HG03175 (cell line): ENCODE data around the gene MAN1B1.
"Not testable (repeated sequence)": the region's sequence is repeated elsewhere in the genome, so short reads cannot be mapped to it uniquely, and the experiment has no call there.

Source experiments
- ATAC-seq: cut with Tn5 transposase; IDR thresholded peaks from one replicate; pipeline ENCODE4 v1.9.1; 2021; ENCODE audit warnings: mild to moderate bottlenecking, moderate library complexity; ENCODE audit not compliant: unreplicated experiment

Gene MAN1B1

DNA sequence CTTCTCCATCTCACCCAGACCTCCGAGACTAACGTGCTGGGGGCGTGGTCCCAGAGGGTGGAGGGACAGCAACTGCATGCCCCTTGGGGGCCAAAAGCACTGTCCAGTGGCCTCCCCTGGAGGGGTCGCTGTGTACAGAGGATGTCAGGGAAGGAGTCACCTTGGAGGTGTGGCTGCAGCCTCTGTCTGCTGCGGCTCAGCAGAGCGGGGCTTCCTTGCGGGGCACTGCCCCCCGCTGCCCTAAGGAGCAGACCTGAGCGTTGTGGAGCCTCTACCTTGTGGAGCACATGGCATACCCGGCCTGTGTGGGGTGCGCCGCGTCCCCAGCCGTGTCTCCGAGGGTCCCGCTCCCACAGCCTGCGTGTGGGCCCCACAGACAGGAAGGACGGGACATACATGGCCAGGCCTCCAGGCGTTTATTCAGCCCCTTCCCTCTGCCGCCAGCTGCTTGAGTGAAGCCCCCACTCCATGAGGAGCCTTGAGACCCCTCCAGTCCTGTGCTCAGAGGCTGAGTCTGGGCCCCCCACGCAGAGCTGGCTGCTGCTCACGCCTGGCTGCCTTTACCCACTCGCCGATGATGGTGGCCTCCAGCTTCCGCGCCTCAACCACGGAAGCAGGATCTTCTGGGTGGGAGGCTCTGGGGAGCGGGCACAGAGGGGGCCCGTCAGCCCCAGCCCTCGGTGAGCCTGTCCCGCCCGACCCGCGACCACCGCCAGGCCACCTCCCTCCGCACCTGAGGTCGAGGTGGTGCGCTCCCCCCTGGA lies 23.5 kb downstream of the MAN1B1 start:
- ATAC-seq = no peak

DNA sequence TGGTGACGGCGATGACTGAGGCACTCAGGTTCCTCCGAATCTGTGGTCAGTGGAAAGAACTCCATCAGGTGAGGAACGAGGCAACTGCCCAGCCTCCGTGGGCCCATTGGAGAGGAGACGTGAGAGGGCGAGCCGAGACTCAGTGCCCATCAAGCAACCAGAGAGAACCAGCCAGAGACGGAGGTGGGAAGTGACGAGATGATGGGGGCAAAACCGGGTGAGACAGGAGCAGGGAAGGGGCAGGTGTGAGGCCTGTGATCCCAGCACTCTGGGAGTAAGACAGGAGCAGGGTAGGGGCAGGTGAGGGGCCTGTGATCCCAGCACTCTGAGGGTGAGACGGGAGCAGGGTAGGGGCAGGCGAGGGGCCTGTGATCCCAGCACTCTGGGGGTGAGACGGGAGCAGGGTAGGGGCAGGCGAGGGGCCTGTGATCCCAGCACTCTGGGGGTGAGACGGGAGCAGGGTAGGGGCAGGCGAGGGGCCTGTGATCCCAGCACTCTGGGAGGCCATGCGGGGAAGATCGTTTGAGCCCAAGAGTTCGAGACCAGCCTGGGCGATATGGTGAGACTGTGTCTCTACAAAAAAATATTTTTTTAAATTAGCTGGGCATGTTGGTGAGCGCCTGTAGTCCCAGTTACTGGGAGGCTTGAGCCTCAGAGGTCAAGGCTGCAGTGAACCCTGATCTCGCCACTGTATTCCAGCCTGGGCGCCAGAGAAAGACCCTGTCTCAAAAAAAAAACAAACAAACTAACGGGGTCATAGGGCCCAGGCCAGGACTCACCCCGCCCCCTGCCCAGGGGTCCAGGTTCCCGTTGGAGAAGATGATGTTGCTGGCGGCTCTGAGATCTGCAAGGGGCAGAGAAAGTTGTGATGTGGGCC lies 24.4 kb downstream of the MAN1B1 start:
- no peak for ATAC-seq

DNA sequence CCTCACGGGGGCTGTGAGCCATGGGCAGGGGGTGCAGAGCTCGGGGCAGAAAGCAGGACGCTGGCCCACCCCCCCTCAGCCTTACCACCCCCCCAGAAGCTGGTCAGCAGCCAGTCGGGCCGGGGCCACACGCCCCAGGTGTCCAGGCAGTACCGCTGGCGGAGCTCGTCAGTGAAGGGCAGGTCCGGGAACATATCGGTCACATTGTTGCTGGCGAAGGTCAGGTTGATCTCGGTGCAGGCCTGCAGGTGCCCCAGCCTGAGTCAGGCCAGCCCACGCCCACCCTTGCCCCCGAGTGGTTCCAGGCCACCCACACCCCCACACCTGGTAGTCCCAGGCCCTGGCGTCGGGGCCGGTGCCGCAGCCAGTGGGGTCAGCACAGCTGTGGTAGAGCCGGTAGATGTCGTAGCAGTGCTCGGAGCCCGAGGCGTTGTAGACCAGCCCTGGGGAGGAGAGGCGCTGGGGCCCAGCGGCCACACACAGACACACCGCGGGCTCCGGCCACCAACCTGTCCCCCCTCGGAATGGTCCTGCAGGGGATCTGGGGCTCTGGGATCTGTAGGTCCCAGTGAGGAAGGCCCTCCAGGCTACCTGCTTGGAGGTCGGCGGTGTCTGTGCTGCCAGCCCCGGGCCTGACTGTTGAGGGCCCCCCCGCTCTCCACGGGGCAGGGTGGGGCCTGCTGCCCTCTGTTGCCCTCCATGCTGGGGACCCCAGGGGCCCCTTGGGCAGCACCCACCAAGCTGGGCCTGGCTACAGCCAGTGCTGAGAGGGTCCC lies 25.2 kb downstream of the MAN1B1 start:
- ATAC-seq = no peak

DNA sequence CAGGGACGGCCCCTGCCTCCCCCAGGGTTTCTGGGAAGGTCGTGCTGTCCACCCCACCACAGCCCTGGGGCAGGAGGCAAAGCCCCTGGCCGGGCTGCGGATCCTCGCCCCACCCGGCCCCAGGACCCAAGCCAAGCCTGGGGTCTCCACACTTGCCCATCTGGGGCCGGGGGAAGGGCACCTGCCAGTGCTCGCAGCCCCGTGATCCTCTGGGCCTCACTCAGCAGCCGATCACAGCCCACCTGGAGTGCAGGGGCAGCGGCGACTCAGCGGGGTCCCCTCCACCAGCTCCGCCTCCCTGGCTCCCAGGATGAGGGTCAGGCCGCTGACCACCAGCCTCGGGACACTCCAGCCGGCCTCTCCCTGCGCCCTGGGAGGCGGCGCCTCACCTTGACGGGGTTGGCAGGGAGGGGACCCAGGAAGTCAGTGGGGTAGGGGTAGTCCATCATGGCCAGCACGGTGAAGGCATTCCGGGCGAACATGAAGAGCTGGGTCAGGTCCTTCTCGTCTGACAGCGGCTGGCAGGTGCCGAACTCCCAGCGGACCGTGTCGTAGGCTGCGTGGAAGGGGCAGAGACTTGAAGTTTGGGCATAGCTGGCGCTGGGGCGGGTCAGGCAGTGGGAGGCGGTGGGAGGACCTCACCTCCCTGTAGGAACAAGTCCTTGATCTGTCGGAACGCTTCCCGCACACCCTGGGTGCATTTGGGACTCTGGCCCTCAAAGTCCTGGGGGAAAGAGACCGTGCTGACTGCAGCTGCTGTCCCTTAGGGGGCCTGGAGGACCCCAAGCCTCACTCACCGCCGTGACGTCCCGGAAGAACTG lies 26.0 kb downstream of the MAN1B1 start:
- ATAC-seq = no peak

DNA sequence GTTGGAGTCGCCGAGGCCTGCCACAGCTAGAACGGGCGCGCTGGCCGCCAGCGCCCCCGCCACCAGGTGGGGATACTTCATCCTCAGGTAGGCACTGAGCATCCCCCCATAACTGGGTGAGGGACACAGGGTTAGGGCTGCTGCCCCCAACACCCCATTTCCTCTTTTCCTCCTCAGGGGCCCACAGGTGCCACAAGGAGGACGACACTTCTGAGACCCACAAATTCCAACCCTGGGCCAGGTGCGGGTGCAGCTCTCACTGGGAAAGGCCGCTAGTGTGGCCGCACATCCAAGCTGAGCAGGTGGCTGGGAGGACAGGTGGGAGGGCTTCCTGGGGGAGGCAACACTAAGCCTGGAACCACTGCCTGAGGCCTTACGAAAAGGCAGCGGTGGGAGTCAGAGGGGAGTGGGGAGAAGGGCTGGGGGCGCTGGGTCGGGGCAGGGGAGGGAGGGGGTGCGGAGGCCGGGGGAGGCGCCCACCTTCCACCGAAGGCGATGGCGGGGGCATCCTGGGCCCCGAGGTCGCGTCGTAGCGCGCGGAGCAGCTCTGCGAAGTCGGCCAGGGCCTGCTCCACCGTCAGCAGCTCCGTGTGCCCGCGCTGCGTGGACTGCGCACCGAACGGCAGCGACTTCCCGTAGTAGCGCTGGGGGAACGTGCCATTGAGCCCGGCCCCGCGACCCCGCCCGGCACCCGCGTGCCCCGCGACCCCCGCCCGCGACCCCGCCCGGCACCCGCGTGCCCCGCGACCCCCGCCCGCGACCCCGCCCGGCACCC lies 26.8 kb downstream of the MAN1B1 start:
- no peak for ATAC-seq

DNA sequence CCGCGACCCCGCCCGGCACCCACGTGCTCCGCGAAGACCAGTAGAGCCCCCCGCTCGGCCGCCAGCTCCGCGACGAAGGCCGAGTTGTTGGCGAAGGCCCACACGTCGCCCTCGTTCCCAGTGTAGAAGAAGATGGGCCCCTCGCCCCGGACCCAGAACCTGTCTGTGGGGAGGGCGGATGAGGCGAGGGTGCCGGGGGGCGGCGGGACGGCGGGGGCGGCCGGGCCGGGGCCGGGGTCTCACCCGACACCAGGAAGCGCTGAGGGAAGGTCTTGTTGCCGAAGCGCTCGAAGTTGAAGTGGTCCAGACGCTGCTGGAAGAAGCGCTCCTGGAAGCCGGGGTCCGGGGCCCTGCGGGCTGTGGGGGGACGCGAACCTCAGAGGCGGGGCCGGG lies 27.4 kb downstream of the MAN1B1 start:
- peak; percentile 25 for ATAC-seq

DNA sequence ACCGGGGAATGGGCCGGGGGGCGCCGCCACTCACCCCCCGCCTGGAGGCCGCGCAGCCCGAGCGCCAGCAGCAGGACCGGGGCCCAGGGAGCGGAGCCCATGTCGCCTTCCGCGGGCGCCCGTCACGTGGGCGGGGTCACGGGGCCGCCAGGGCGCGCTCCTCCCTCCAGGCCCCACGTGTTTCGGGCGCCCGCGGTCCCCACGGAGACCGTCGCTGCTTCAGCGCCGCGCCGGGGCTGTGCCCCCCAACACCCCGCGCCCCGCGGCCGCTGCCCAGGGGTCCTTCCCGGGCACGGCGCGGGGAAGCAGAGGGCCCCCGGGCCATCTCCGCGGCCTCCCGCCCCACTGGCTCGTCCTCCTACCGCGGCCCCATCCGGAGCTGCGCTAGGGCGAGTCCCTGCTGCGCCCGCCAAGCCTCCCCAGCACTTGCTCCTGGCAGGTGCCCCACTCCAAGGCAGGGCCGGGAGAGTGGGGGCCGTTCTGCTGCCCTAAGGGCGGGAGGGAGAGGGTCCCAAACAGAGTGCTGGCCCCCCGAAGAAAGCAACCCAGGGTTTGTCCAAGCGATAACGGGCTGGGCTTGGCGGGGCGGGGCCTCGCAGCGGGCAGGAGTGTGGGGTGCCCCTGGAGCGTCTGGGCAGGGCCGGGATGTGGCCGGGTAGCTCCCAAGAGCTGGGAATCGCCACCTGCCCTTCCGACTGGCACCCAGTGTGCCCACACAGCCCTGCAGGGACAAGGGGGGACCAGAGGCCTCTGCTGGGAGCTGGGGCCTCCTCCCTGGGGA lies 28.0 kb downstream of the MAN1B1 start, which contains the start of gene DPP7:
DPP7 (minus strand) TSS at position 121 of the 781 bp plus-strand sequence; CDS start at position 101, 20 bp downstream.
- ATAC-seq = peak; percentile 77

DNA sequence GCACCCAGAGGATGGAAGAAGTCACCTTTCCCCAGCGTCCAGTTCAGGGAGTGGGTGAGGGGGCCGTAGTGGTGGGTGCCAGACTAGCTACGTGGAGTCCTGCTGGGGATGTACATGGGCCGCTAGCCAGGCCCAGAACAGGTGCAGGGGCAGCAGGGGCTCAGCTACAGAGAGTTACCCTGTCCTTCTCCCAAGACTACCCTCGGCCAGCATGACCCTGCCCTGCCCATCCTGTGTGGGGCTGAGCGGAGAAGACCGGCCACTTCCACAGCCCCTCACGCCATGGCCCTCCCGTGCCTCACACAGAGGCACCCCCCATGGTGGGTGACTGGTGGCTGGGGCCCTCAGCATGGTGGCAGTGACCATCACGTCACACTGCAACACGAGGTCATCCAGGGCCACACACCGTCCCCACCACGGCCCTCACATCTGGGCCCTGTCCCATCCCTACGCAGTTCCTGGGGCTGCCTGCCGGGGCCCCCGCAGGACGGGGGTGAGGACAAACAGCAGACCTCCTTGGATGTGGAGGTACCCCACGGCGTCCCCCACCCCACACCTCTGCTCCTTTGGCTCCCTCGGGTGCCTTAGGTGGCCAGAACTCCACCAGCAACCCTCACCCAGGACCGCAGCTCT lies 28.7 kb downstream of the MAN1B1 start:
- no peak for ATAC-seq

DNA sequence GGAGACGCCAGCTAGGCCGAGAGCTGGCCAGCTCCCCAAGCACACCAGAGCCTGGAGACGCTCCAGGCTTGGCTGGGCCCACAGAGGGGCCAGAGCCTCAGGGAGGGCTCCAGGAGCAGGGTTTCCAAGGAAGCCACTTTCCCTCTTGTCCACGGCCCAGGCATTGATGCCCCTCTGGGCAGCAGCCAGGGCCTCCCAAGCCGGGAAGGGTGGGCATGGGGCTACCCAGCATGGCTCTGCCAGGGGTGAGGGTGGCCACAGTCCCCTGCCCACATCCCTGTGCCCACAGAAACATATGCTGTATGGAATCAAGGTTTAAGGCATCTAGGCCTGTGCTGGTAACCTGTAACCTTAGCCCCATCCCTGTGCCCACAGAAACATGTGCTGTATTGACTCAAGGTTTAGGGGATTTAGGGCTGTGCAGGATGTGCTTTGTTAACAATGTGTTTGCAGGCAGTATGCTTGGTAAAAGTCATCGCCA lies 29.3 kb downstream of the MAN1B1 start:
- no peak for ATAC-seq

DNA sequence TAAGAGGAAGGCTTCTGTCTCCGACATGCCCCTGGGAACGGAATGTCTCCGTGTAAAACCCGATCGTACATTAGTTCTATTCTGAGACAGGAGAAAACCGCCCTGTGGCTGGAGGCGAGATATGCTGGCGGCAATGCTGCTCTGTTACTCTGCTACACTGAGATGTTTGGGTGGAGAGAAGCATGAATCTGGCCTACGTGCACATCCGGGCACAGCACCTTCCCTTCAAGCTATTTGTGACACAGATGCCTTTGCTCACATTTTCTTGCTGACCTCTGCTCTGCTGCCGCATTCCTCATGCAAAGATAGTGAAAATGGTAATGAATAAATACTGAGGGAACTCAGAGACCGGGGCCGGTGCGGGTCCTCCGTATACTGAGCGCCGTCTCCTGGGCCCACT lies 29.9 kb downstream of the MAN1B1 start:
- ATAC-seq = no peak

DNA sequence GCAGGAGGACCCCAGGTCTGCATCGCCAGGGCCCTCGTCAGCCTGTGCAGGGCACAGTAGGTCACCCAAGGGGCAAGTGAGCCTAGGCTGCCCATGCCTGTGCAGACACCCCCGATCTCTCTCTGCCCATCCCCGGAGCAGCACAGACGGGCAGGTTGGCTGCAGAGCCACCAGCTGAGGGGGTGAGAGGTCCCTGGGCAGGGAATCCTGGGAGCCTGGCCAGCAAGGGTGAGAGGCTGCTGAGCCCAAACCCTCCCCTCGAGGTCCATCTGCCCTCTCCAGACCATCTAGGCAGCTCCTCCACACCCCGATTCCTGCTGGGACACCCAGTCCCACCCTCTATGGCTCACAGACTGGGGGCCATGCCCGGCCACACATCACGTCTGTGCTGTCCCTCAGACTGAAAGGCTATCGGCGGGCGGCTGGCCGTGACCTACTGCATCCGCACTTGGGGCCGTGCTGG lies 30.5 kb downstream of the MAN1B1 start:
- ATAC-seq = no peak

DNA sequence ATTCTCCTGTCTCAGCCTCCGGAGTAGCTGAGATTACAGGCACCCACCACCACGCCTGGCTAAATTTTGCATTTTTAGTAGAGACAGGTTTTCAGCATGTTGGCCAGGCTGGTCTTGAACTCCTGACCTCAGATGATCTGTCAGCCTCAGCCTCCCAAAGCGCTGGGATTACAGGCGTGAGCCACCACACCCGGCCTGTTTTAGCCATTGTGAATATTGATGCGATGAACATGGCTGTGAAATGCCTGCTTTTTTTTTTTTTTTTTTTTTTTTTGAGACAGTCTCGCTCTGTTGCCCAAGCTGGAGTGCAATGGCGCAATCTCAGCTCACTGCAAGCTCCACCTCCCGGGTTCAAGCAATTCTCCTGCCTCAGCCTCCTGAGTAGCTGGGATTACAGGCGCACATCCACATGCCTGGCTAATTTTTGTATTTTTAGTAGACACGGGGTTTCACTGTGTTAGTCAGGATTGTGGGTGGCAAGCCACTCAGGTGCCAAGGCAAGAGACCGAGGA lies 31.4 kb downstream of the MAN1B1 start:
- ATAC-seq = not testable (repeated sequence)

DNA sequence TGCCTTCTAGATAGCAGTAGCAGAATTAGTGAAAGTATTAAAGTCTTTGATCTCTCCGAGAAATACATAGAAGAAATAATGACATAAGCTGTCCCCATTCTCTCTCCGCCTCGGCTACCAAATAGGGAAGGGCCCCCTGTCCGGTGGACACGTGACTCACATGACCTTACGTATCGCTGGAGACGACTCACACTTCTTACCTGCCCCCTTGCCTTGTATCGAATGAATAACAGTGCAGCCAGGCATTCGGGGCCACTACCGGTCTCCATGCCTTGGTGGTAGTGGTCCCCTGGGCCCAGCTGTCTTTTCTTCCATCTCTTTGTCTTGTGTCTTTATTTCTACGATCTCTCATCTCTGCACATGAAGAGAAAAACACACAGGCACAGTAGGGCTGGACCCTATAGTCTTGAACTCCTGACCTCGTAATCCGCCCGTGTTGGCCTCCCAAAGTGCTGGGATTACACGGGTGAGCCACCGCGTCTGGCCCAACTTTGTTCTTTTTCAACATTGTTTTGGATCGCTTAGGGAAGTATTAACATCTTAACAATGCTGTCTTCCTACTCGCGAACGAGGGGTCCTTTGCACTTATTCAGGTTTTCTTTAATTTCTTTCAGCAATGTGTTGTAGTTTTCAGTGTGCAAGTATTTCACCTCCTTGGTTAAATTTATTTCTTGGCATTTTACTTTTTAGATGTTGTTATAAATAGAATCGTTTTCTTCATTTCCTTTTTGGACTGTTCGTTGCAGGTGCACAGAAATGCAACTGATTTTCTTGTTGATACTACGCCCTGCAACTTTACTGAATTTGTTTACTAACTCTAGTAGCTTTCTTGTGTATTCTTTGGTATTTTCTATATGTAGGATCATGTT lies 35.4 kb downstream of the MAN1B1 start:
- ATAC-seq = not testable (repeated sequence)

DNA sequence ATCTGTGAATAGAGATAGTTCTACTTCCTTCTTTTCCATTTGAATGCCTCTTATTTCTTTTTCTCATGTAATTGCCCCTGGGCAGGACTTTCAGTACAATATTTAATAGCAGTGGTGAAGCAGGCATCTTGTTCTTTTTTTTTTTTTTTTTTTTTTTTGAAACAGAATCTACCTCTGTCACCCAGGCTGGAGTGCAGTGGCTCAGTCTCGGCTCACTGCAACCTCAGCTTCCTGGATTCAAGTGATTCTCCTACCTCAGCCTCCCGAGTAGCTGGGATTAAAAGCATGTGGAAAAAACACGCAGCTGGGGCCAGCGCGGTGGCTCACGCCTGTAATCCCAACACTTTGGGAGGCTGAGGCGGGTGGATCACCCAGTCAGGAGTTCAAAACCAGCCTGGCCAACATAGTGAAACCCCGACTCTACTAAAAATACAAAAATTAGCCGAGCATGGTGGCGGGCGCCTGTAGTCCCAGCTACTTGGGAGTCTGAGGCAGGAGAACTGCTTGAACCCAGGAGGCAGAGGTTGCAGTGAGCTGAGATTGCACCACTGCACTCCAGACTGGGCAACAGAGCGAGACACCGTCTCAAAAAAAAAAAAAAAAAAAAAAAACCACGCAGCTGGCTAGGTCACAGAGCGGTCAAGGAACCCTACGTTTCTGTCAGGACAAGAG lies 36.1 kb downstream of the MAN1B1 start:
- not testable (repeated sequence) for ATAC-seq

DNA sequence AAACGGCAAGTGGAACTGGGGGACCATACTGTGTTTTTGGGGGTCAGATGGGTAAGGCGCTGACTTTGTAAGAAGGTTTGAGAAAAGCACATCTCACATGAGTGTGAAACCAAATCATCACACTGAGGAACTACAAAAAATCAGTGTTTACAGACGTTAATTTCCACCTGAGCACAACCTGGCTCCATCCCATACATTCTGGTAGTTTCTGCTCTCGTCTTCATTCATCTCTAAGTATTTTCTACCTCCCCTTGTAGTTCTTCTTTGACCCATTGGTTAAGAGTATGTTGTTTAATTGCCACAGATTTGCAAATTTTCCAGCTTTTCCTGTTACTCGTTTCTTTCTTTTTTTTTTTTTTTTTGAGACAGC lies 36.7 kb downstream of the MAN1B1 start:
- peak; percentile 48 for ATAC-seq

DNA sequence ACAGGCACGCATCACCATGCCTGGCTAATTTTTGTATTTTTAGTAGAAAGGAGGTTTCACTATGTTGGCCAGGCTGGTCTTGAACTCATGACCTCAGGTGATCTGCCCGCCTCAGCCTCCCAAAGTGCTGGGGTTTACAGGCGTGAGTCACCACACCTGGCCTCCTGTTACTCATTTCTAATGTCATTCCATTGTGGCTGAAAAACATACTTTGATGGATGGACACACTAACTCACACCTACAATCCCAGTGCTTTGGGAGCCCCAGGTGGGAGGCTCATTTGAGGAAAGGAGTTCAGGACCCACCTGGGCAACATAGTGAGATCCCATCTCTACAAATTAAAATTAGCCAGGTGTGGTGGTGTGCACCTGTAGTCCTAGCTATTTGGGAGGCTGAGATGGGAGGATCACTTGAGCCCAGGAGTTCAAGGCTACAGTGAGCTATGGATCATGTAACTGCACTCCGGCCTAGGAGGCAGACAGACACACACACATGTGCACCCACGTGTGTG lies 37.2 kb downstream of the MAN1B1 start:
- ATAC-seq = not testable (repeated sequence)
